Measurements from ENCODE around the gene CLSTN1. TPM values are rescaled to one million over a fixed set of nuclear protein-coding genes. Genes with fewer than 3 reads are reported as not detected.

Gene CLSTN1
- total and polyA plus RNA-seq, 10 of the 15 experiments (the other 5 are each of a cell fraction or from before 2014, with no cell fraction given) = 2.7 to 64.4 (median 23.2) TPM

DNA sequence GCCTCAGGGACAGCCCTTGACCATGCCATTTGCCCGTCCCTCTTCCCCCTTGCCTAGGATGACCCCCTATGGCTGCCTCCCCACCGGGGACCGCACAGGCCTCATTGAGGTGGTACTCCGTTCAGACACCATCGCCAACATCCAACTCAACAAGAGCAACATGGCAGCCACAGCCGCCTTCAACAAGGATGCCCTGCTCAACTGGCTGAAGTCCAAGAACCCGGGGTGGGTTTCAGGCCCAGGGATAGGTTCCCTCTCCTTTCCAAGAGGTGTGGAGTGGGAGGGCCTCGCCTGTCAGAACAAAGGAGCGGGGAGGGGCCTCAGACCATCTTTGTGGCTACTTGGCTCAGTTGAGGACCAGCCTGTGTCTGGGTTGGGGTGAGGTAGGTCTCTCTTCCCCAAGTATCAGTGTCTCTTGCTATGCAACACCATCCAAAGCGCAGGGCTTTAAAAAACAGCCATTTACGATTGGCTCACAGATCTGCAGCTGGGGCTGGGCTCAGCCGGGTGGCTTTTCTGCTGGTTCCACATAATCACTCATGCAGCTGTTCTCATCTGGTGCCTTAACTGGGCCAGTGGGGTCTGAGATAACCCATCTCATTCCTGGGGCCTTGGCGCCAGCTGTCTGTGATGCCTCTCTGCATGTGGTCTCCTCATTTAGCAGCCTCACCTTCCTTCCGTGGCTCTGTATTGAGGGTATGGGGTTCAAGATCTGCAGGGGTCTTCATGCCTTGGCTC lies 100.5 kb downstream of the CLSTN1 start:
- no peaks in the 10 kb centered on the region for H3K79me2 ChIP-seq (ENCODE audit: control insufficient read depth, insufficient read depth, low read length)
- H3K9ac ChIP-seq (ENCODE audit: control insufficient read depth, insufficient read depth, low read length) = no peak overlapping the region
- in situ Hi-C loops (cut with MboI) = no loop called here
- POLR2A ChIA-PET = no interaction called here
- no peak overlapping the region for H2AFZ ChIP-seq (ENCODE audit: control insufficient read depth, low read depth, low read length)
- ATAC-seq (no peak), FAIRE-seq (no peak), DNase-seq (ENCODE audit: low read depth, low spot score) (no peak)
- no TSS peak for BruUV-seq (replicated peaks)
- RAD21 ChIA-PET (ENCODE audit: unreplicated experiment) = no interaction called here
- H3K4me2 ChIP-seq (ENCODE audit: control insufficient read depth, insufficient read depth) = no peak overlapping the region
- no peaks in the 10 kb centered on the region; the same call in 1 of the 2 replicates for H4K20me1 ChIP-seq (ENCODE audit: control insufficient read depth, insufficient read depth)
- TF ChIP-seq ESRRA (IDR thresholded peaks at IDR 0.05; ENCODE audit: low read length) (no peak), SRF (IDR thresholded peaks at IDR 0.05; ENCODE audit: low read depth in 2 of 2, low read length in 2 of 2) (no peak), IRF3 (IDR thresholded peaks at IDR 0.05) (no peak), BCL11A (IDR thresholded peaks at IDR 0.05; ENCODE audit: low read depth, low read length) (no peak), EGR1 (IDR thresholded peaks at IDR 0.05; ENCODE audit: borderline replicate concordance in 1 of 2, low read depth in 2 of 2, low read length in 2 of 2) (no peak), ZNF592 (IDR thresholded peaks at IDR 0.05) (no peak), CREB1 (IDR thresholded peaks at IDR 0.05; ENCODE audit: low read depth) (no peak), ZBTB11 (CRISPR knock-in tag; IDR thresholded peaks at IDR 0.05) (no peak), EZH2 (IDR thresholded peaks at IDR 0.05; ENCODE audit: borderline replicate concordance, control insufficient read depth, low read depth, low read length) (no peak)
- no peaks in the 10 kb centered on the region for H3K27me3 ChIP-seq (replicated peaks in 1 of 2; ENCODE audit: control insufficient read depth in 2 of 2, insufficient read depth in 2 of 2, low read length in 1 of 2)
- SMC1A ChIA-PET (ENCODE audit: uncharacterized antibody, unreplicated experiment) = interaction anchor here (2.2 kb wide), 1 partner anchor 140 kb away, joined by 4 read pairs; no protein-coding TSS in a partner anchor
- H3K36me3 ChIP-seq (ENCODE audit: control insufficient read depth in 2 of 2, insufficient read depth in 2 of 2, low read length in 1 of 2) = peaks cover 27 to 73% of the 10 kb centered on the region in 2 experiments
- H3K4me3 ChIP-seq = no peak overlapping the region
- CTCF ChIA-PET = interaction anchor here (1.1 to 1.5 kb wide), 2 partner anchors 96 to 145 kb away, joined by 3 read pairs; no protein-coding TSS in a partner anchor
- H3K27ac ChIP-seq (ENCODE audit: control insufficient read depth, insufficient read depth) = no peak overlapping the region
- 88% methylated on average over 14 of the region's 14 CpGs for WGBS (ENCODE audit: insufficient coverage, insufficient replicate concordance, low lambda C conversion rate, missing lambda C conversion rate)
- intact Hi-C loops (cut with micrococcal nuclease; ENCODE audit: unreplicated experiment) = loop anchor here (2.0 kb wide), 1 partner anchor 144 kb away; no protein-coding TSS in a partner anchor
- no peaks in the 10 kb centered on the region; the same call in 2 of the 3 replicates for H3K9me3 ChIP-seq (replicated peaks; ENCODE audit: control insufficient read depth, insufficient read depth, low read length)
- no peaks in the 10 kb centered on the region for H3K4me1 ChIP-seq (ENCODE audit: control insufficient read depth, insufficient read depth, low read length)
